HepG2 (cell line): Measurements from ENCODE around the gene MFSD12. TPM values are rescaled to one million over a fixed set of nuclear protein-coding genes. Genes with fewer than 3 reads are reported as not detected.

Source experiments
- ELF3 ChIP-seq: IDR thresholded peaks from 2 replicates; pipeline ENCODE4 v1.6.1; 2016; ENCODE audit warnings: missing genetic modification reagents, missing compliant biosample characterization
- ELF4 ChIP-seq: sonication (generic); formaldehyde crosslinking; IDR thresholded peaks from 2 replicates; pipeline ENCODE4 v1.5.0; 2020; ENCODE audit warnings: missing genetic modification reagents, mild to moderate bottlenecking, moderate library complexity, borderline replicate concordance
- HDAC6 ChIP-seq: fragments of 200-600 bp; sonication (generic); IDR thresholded peaks from 2 replicates; pipeline ENCODE4 v1.7.0; 2017; ENCODE audit warnings: mild to moderate bottlenecking, antibody characterized with exemption, low read length, low read depth
- HMGA1 ChIP-seq: sonication (generic); formaldehyde crosslinking; conservative IDR thresholded peaks from 2 replicates; pipeline ENCODE4 v1.4.0; 2020; ENCODE audit warnings: missing genetic modification reagents
- KAT8 ChIP-seq: IDR thresholded peaks from 2 replicates; pipeline ENCODE4 v1.6.1; 2016; ENCODE audit warnings: missing genetic modification reagents, missing compliant biosample characterization
- KDM6A ChIP-seq: IDR thresholded peaks from 2 replicates; pipeline ENCODE4 v1.6.1; 2016; ENCODE audit warnings: low read depth
- MATR3 ChIP-seq: sonication (generic); formaldehyde crosslinking; IDR thresholded peaks from 2 replicates; pipeline ENCODE4 v1.4.0; 2020; ENCODE audit warnings: missing genetic modification reagents
- NAIF1 ChIP-seq: sonication (generic); formaldehyde crosslinking; IDR thresholded peaks from 2 replicates; pipeline ENCODE4 v1.5.0; 2020; ENCODE audit warnings: mild to moderate bottlenecking, missing genetic modification reagents, borderline replicate concordance
- SMAD1 ChIP-seq: sonication (generic); formaldehyde crosslinking; IDR thresholded peaks from 2 replicates; pipeline ENCODE4 v1.4.0; 2020; ENCODE audit warnings: missing genetic modification reagents, low read depth, mild to moderate bottlenecking, borderline replicate concordance
- SRSF1 ChIP-seq: fragments of 200-400 bp; formaldehyde crosslinking; optimal IDR thresholded peaks from 2 replicates; pipeline ENCODE3; 2017; ENCODE audit warnings: mild to moderate bottlenecking, low read depth, low read length, moderate library complexity
- STAG1 ChIP-seq: sonication (generic); formaldehyde crosslinking; IDR thresholded peaks from 2 replicates; pipeline ENCODE4 v1.4.0; 2020; ENCODE audit warnings: missing genetic modification reagents
- ZFP62 ChIP-seq: sonication (generic); formaldehyde crosslinking; IDR thresholded peaks from 2 replicates; pipeline ENCODE4 v1.4.0; 2020; ENCODE audit warnings: missing genetic modification reagents
- ZNF101 ChIP-seq: sonication (generic); formaldehyde crosslinking; IDR thresholded peaks from 2 replicates; pipeline ENCODE4 v1.4.0; 2020; ENCODE audit warnings: mild to moderate bottlenecking, low read depth, missing genetic modification reagents, borderline replicate concordance
- ZNF432 ChIP-seq: sonication (generic); formaldehyde crosslinking; IDR thresholded peaks from 2 replicates; pipeline ENCODE4 v1.5.0; 2020; ENCODE audit warnings: missing genetic modification reagents, mild to moderate bottlenecking, borderline replicate concordance
- ZNF607 ChIP-seq: sonication (generic); formaldehyde crosslinking; IDR thresholded peaks from 2 replicates; pipeline ENCODE4 v1.5.1; 2020; ENCODE audit warnings: missing genetic modification reagents, mild to moderate bottlenecking, borderline replicate concordance
- ZNF7 ChIP-seq: IDR thresholded peaks from 2 replicates; pipeline ENCODE4 v1.6.1; 2016; ENCODE audit warnings: missing biosample characterization, missing genetic modification reagents
- ZSCAN20 ChIP-seq: sonication (generic); formaldehyde crosslinking; IDR thresholded peaks from 2 replicates; pipeline ENCODE4 v1.4.0; 2020; ENCODE audit warnings: missing genetic modification reagents, mild to moderate bottlenecking, borderline replicate concordance
- polyA plus RNA-seq, 8 experiments: library from polyadenylated mRNA; depleted of rRNA in 3 of 8; stranded (reverse) in 7 of 8; unstranded in 1 of 8; fragments of >200 nt; fragmentation: Illumina TruSeq in 4 of 8; extraction: Trizol in 4 of 8; gene quantifications; 2 replicates each; pipeline versions ENCODE4 v1.2.1 to v1.2.3, GENCODE V29; 2011 to 2016; ENCODE audit warnings: low read depth in 4 of 8, missing spikeins in 1 of 8, mixed read lengths in 1 of 8; ENCODE audit not compliant: insufficient read depth in 1 of 8
- total RNA-seq, 5 experiments: library from RNA; depleted of rRNA; stranded (reverse); fragments of >200 nt; fragmentation: Illumina TruSeq; extraction: Trizol; gene quantifications; 2 replicates each; pipeline ENCODE4 v1.2.3, GENCODE V29; 2016; ENCODE audit warnings: low read depth in 1 of 5
- TF ChIP-seq, protein P1 (sequence below): sonication (generic); formaldehyde crosslinking; IDR thresholded peaks from 2 replicates; pipeline ENCODE4 v1.4.0; 2020; ENCODE audit warnings: missing genetic modification reagents
- TF ChIP-seq, protein P2 (sequence below), 2 experiments: fragments of 450-650 bp in 1 of 2; sonication (generic) in 1 of 2; formaldehyde crosslinking; IDR thresholded peaks; 2 replicates each; pipeline versions ENCODE4 v1.5.0 to v1.8.0; 2020 to 2022; ENCODE audit warnings: mild to moderate bottlenecking in 1 of 2, missing genetic modification reagents in 1 of 2
- TF ChIP-seq, protein P3 (sequence below): fragments of 450-650 bp; IDR thresholded peaks from 2 replicates; pipeline ENCODE4 v1.6.1; 2017; ENCODE audit warnings: mild to moderate bottlenecking
- TF ChIP-seq, protein P4 (sequence below): sonication (generic); formaldehyde crosslinking; IDR thresholded peaks from 2 replicates; pipeline ENCODE4 v1.4.0; 2020; ENCODE audit warnings: missing genetic modification reagents; ENCODE audit errors: not compliant biosample characterization
- TF ChIP-seq, protein P5 (sequence below): sonication (generic); formaldehyde crosslinking; IDR thresholded peaks from 2 replicates; pipeline ENCODE4 v1.5.0; 2020; ENCODE audit warnings: mild to moderate bottlenecking, missing genetic modification reagents

MFSD12 gene
- total and polyA plus RNA-seq, 2 of the 13 experiments (the other 11 are each of a cell fraction or from before 2014, with no cell fraction given) = 27.2 to 29.1 TPM

DNA sequence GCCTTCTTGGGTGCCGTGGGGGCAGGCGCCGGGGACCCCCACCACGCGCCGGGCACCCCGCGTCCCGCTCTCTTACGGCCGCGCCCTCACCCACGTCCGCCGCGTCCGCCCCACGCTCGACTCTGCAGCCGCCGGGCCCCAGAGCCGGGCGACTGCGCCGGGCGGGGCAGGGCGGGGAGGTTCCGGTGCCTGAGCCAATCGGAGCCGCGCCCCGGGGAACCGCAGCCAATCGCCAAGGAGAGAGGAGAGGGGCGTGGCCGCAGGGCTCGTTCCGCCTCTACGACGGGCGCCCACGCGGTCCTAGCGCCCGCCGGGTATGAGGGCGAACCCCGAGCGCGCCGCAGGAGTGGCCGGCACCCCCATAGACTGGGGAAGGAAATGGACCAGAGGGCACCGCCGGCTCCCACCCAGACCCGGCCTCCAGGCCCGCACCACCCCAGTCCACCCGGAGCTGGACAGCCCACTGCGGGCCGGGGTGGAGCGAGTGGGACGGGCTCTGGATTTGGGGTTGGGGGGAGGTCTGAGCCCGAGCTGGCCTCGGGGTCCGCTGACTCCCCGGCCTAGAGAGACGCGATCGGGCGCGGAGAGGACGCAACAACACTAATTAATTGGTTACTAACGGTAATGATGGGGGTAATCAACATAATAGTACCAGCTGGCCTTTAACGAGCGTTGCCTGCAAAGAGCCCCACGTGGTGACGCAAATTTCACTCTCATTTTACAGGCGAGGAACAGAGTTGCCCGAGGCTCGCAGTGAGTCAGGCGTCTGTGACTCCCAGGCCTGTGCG is at the start of gene MFSD12 (continued):
- TF ChIP-seq, protein P1, sequence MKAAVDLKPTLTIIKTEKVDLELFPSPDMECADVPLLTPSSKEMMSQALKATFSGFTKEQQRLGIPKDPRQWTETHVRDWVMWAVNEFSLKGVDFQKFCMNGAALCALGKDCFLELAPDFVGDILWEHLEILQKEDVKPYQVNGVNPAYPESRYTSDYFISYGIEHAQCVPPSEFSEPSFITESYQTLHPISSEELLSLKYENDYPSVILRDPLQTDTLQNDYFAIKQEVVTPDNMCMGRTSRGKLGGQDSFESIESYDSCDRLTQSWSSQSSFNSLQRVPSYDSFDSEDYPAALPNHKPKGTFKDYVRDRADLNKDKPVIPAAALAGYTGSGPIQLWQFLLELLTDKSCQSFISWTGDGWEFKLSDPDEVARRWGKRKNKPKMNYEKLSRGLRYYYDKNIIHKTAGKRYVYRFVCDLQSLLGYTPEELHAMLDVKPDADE (CRISPR knock-in tag) = no peak
- TF ChIP-seq NAIF1 (CRISPR knock-in tag) (no peak), ZNF7 (no peak), SMAD1 (CRISPR knock-in tag) (peak; percentile 27; the same call in 1 of the 2 replicates), ZNF101 (CRISPR knock-in tag) (no peak), ELF4 (no peak), ZNF607 (peak; percentile 81; the same call in 1 of the 2 replicates), HMGA1 (no peak), ZNF432 (CRISPR knock-in tag) (no peak), SRSF1 (no peak), KDM6A (CRISPR knock-in tag) (no peak), STAG1 (no peak), ZFP62 (CRISPR knock-in tag) (no peak), ELF3 (CRISPR knock-in tag) (peak; percentile 38; the same call in 1 of the 2 replicates), HDAC6 (no peak), MATR3 (CRISPR knock-in tag) (no peak), ZSCAN20 (peak; percentile 67; the same call in 1 of the 2 replicates), KAT8 (peak; percentile 78)
- TF ChIP-seq, protein P2, sequence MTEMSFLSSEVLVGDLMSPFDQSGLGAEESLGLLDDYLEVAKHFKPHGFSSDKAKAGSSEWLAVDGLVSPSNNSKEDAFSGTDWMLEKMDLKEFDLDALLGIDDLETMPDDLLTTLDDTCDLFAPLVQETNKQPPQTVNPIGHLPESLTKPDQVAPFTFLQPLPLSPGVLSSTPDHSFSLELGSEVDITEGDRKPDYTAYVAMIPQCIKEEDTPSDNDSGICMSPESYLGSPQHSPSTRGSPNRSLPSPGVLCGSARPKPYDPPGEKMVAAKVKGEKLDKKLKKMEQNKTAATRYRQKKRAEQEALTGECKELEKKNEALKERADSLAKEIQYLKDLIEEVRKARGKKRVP (CRISPR knock-in tag; IDR thresholded peaks at IDR 0.05) = no peak
- TF ChIP-seq, protein P3, sequence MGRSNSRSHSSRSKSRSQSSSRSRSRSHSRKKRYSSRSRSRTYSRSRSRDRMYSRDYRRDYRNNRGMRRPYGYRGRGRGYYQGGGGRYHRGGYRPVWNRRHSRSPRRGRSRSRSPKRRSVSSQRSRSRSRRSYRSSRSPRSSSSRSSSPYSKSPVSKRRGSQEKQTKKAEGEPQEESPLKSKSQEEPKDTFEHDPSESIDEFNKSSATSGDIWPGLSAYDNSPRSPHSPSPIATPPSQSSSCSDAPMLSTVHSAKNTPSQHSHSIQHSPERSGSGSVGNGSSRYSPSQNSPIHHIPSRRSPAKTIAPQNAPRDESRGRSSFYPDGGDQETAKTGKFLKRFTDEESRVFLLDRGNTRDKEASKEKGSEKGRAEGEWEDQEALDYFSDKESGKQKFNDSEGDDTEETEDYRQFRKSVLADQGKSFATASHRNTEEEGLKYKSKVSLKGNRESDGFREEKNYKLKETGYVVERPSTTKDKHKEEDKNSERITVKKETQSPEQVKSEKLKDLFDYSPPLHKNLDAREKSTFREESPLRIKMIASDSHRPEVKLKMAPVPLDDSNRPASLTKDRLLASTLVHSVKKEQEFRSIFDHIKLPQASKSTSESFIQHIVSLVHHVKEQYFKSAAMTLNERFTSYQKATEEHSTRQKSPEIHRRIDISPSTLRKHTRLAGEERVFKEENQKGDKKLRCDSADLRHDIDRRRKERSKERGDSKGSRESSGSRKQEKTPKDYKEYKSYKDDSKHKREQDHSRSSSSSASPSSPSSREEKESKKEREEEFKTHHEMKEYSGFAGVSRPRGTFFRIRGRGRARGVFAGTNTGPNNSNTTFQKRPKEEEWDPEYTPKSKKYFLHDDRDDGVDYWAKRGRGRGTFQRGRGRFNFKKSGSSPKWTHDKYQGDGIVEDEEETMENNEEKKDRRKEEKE = no peak
- TF ChIP-seq, protein P4, sequence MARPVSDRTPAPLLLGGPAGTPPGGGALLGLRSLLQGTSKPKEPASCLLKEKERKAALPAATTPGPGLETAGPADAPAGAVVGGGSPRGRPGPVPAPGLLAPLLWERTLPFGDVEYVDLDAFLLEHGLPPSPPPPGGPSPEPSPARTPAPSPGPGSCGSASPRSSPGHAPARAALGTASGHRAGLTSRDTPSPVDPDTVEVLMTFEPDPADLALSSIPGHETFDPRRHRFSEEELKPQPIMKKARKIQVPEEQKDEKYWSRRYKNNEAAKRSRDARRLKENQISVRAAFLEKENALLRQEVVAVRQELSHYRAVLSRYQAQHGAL (CRISPR knock-in tag) = no peak
- TF ChIP-seq, protein P5, sequence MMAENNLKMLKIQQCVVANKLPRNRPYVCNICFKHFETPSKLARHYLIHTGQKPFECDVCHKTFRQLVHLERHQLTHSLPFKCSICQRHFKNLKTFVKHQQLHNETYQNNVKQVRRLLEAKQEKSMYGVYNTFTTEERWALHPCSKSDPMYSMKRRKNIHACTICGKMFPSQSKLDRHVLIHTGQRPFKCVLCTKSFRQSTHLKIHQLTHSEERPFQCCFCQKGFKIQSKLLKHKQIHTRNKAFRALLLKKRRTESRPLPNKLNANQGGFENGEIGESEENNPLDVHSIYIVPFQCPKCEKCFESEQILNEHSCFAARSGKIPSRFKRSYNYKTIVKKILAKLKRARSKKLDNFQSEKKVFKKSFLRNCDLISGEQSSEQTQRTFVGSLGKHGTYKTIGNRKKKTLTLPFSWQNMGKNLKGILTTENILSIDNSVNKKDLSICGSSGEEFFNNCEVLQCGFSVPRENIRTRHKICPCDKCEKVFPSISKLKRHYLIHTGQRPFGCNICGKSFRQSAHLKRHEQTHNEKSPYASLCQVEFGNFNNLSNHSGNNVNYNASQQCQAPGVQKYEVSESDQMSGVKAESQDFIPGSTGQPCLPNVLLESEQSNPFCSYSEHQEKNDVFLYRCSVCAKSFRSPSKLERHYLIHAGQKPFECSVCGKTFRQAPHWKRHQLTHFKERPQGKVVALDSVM (CRISPR knock-in tag) = 0 out of 2 replicates have a peak, but pooled peaks have one; percentile 22
